HepG2 (cell line): ENCODE results near the gene RNF149. TPM values are rescaled to one million over a fixed set of nuclear protein-coding genes. Genes with fewer than 3 reads are reported as not detected.
A peak's percentile ranks its signal among the peaks of the same experiment; 100 is the strongest.
"Not testable (repeated sequence)": the region's sequence is repeated elsewhere in the genome, so short reads cannot be mapped to it uniquely, and the experiment has no call there.

ENCODE experiments used
- ATAC-seq: fragments of 200-7000 bp; cut with Tn5 transposase; 3 replicates; pipeline ENCODE4 v1.9.1; 2020; ENCODE audit warnings: mild to moderate bottlenecking, moderate library complexity
- BruUV-seq: library from RNA; stranded (reverse); fragments of 400-500 nt; replicated peaks from 2 replicates; lab custom pipeline; 2021; lab: Mats Ljungman, UMichigan
- CTCF ChIA-PET: fragments of 300-600 bp; formaldehyde crosslinking; extraction: SDS; loops from one replicate; lab custom pipeline; 2021; ENCODE audit warnings: low total read pairs, inconsistent platforms, low intra/inter-chr PET ratio; lab: Yijun Ruan, JAX
- POLR2A ChIA-PET: fragments of 350-600 bp; sonication (Branson Sonifier 250); formaldehyde crosslinking; loops from one replicate; lab custom pipeline; 2020; ENCODE audit warnings: antibody characterized with exemption, inconsistent platforms; lab: Yijun Ruan, JAX
- DNase-seq: peaks from one replicate; pipeline ENCODE4 v3.0.0-alpha.2; 2015; ENCODE audit warnings: low spot score
- FAIRE-seq: peaks from 3 replicates; lab custom pipeline; 2011; peaks lifted over from hg19 to GRCh38; lab: Jason Lieb, UNC
- H2AFZ ChIP-seq: one replicate; pipeline ENCODE4 v1.6.1; 2011; ENCODE audit warnings: low read length, inconsistent platforms
- H3K27ac ChIP-seq: fragments of 300-600 bp; 3 replicates; pipeline ENCODE4 v1.8.0; 2011; ENCODE audit warnings: mixed run types, mild to moderate bottlenecking, mixed read lengths, low read length, inconsistent platforms; ENCODE audit not compliant: insufficient read depth; ENCODE audit errors: extremely low read length
- H3K27me3 ChIP-seq, 2 experiments: fragments of 200-600 bp in 1 of 2; 2 replicates in 1 of 2; 3 replicates in 1 of 2; pipeline versions ENCODE4 v1.6.0 to v1.8.0; 2011; ENCODE audit warnings: low read length in 2 of 2, mild to moderate bottlenecking in 2 of 2, moderate library complexity in 2 of 2, inconsistent platforms in 1 of 2; ENCODE audit not compliant: insufficient read depth in 2 of 2, control insufficient read depth in 1 of 2
- H3K36me3 ChIP-seq, 2 experiments: fragments of 200-600 bp in 1 of 2; replicated peaks in 1 of 2; 2 replicates in 1 of 2; 3 replicates in 1 of 2; pipeline versions ENCODE4 v1.5.1 to v1.8.0; 2011; ENCODE audit warnings: low read length in 2 of 2, inconsistent platforms in 1 of 2; ENCODE audit not compliant: insufficient read depth in 2 of 2, control insufficient read depth in 1 of 2
- H3K4me1 ChIP-seq: 2 replicates; pipeline ENCODE4 v1.5.1; 2012; ENCODE audit warnings: low read length, inconsistent platforms; ENCODE audit not compliant: insufficient read depth
- H3K4me2 ChIP-seq: 2 replicates; pipeline ENCODE4 v1.6.0; 2011; ENCODE audit warnings: low read depth, low read length, inconsistent platforms
- H3K4me3 ChIP-seq, 3 experiments: fragments of 200-600 bp in 1 of 3; sonication (generic), shearing (Covaris generic) in 1 of 3; replicated peaks in 1 of 3; 2 replicates each; pipeline ENCODE4 v1.5.1; 2011 to 2016; ENCODE audit warnings: low read length in 3 of 3, inconsistent platforms in 2 of 3, low read depth in 2 of 3, mild to moderate bottlenecking in 2 of 3, control low read depth in 1 of 3, mixed read lengths in 1 of 3; ENCODE audit not compliant: insufficient read depth in 1 of 3
- H3K79me2 ChIP-seq: one replicate; pipeline ENCODE4 v1.6.1; 2011; ENCODE audit warnings: low read length, inconsistent platforms; ENCODE audit not compliant: insufficient read depth
- H3K9ac ChIP-seq: 2 replicates; pipeline ENCODE4 v1.6.0; 2011; ENCODE audit warnings: mild to moderate bottlenecking, low read depth, low read length, inconsistent platforms; ENCODE audit not compliant: insufficient read depth
- H3K9me3 ChIP-seq: 2 replicates; pipeline ENCODE4 v1.5.1; 2012; ENCODE audit warnings: mild to moderate bottlenecking, low read length
- H4K20me1 ChIP-seq: 2 replicates; pipeline ENCODE4 v1.6.0; 2011; ENCODE audit warnings: inconsistent platforms, mild to moderate bottlenecking, low read length, moderate library complexity; ENCODE audit not compliant: insufficient read depth
- PCBP2 ChIP-seq: fragments of 200-400 bp; formaldehyde crosslinking; optimal IDR thresholded peaks from 2 replicates; pipeline ENCODE3; 2018; ENCODE audit warnings: low read length, low read depth; ENCODE audit not compliant: poor library complexity, severe bottlenecking
- SRSF4 ChIP-seq: fragments of 200-400 bp; formaldehyde crosslinking; IDR thresholded peaks from one replicate; pipeline ENCODE4 v1.6.1; 2018; ENCODE audit warnings: mild to moderate bottlenecking, low read depth, low read length, moderate library complexity; ENCODE audit not compliant: poor library complexity, severe bottlenecking
- ZNF317 ChIP-seq: sonication (generic); formaldehyde crosslinking; IDR thresholded peaks from 2 replicates; pipeline ENCODE4 v1.5.0; 2020; ENCODE audit warnings: mild to moderate bottlenecking, missing genetic modification reagents
- WGBS: methylation state at CpG from one replicate; pipeline ENCODE4 v1.1.6; 2017; ENCODE audit warnings: low lambda C conversion rate; 5-methylcytosine and 5-hydroxymethylcytosine counted together
- in situ Hi-C: cut with HindIII; loops from 2 replicates; pipeline ENCODE4 v1.10.0; 2017; ENCODE audit warnings: low pct_unique_long_range_greater_than_20kb; ENCODE audit not compliant: extremely low pct_ligation_motif_present
- intact Hi-C: fragments of 100-400 bp; cut with micrococcal nuclease; formaldehyde crosslinking; loops from one replicate; pipeline ENCODE4 v1.10.0; 2022; ENCODE audit not compliant: unreplicated experiment
- polyA plus RNA-seq, 8 experiments: library from polyadenylated mRNA; depleted of rRNA in 3 of 8; stranded (reverse) in 7 of 8; unstranded in 1 of 8; fragments of >200 nt; fragmentation: Illumina TruSeq in 4 of 8; extraction: Trizol in 4 of 8; gene quantifications; 2 replicates each; pipeline versions ENCODE4 v1.2.1 to v1.2.3, GENCODE V29; 2011 to 2016; ENCODE audit warnings: low read depth in 4 of 8, missing spikeins in 1 of 8, mixed read lengths in 1 of 8; ENCODE audit not compliant: insufficient read depth in 1 of 8
- total RNA-seq, 5 experiments: library from RNA; depleted of rRNA; stranded (reverse); fragments of >200 nt; fragmentation: Illumina TruSeq; extraction: Trizol; gene quantifications; 2 replicates each; pipeline ENCODE4 v1.2.3, GENCODE V29; 2016; ENCODE audit warnings: low read depth in 1 of 5
- TF ChIP-seq, protein P1 (sequence below): sonication (generic); formaldehyde crosslinking; IDR thresholded peaks from 2 replicates; pipeline ENCODE4 v1.4.0; 2020; ENCODE audit warnings: missing genetic modification reagents, low read depth, mild to moderate bottlenecking, borderline replicate concordance

Gene RNF149
- total and polyA plus RNA-seq, 2 of the 13 experiments (the other 11 are each of a cell fraction or from before 2014, with no cell fraction given), result 87.6 to 109 TPM

DNA sequence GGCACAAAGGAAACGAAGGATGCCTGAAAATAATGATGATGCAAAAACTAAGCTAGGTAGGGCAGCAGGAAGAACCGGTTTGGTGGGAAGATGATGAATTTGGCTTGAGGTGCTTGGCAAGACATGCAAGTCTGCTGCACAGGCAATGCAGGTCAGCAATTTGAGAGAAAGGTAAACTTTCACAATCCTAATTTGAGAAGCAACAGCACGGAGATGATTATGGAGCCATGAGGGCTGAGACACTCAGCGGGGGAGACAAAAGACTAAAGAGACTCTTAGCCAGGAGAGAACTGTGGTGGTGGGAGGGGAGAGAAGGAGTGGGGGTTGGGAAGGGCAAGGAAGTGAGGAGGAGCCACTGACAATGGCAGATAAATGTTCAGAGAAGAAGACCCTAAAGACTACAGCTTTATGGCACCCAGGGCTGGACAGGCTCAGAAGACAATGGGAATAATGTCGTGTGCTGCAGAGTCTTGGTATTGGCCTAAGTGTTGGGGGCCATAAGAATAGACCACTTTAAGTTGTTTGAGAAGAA is 19.4 kb upstream of the RNF149 start:
- TF ChIP-seq SRSF4 (no peak), PCBP2 (peak; percentile 58)
- CTCF ChIA-PET, result no interaction called here
- Histone ChIP-seq H3K9me3 (peaks cover 9% of the 10 kb centered on the region), H3K27me3 (no peaks in the 10 kb centered on the region), H3K79me2 (no peaks in the 10 kb centered on the region), H3K4me2 (no peak overlapping the region), H4K20me1 (no peaks in the 10 kb centered on the region), H3K9ac (no peak overlapping the region), H3K27ac (no peak overlapping the region), H3K4me1 (peaks cover 53% of the 10 kb centered on the region), H3K4me3 (no peak overlapping the region), H3K36me3 (no peaks in the 10 kb centered on the region), H2AFZ (peak overlapping the region; percentile 24)
- POLR2A ChIA-PET, result no interaction called here
- FAIRE-seq, result no peak
- in situ Hi-C loops, result no loop called here
- intact Hi-C loops, result no loop called here
- 85% methylated on average over 5 of the region's 5 CpGs for WGBS
- ATAC-seq, result no peak
- no peak for DNase-seq
- BruUV-seq, result no TSS peak

DNA sequence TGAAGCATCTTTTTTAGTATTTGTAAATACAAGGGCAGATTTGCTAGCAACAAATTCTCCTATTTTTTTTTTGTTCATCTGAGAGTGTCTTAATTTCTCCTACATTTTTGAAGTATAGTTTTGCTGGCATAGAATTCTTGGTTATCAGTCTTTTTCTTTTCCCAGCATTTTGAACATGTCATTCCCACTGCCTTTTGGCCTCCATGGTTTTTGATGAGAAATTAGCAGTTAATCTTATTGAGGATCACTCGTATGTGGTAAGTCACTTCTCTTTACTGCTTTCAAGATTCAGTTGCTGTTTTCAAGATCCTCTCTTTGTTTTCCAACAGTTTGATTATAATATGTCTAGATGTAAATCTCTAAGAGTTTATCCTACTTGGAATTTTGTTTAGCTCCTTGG is 16.9 kb upstream of the RNF149 start:
- CTCF ChIA-PET, result no interaction called here
- POLR2A ChIA-PET, result no interaction called here
- H3K4me1 ChIP-seq, result peaks cover 34% of the 10 kb centered on the region
- no TSS peak for BruUV-seq
- DNase-seq, result no peak
- TF ChIP-seq ZNF317 (CRISPR knock-in tag), result peak; percentile 99
- TF ChIP-seq, protein P1, sequence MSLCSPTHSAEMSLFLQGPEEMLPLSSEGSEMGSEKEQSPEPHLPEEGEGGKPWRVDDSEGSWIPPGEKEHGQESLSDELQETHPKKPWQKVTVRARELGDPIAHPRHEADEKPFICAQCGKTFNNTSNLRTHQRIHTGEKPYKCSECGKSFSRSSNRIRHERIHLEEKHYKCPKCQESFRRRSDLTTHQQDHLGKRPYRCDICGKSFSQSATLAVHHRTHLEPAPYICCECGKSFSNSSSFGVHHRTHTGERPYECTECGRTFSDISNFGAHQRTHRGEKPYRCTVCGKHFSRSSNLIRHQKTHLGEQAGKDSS (CRISPR knock-in tag), result no peak
- 81% methylated on average over 1 of the region's 1 CpG for WGBS
- no peak overlapping the region for H3K4me3 ChIP-seq
- in situ Hi-C loops, result no loop called here
- no peaks in the 10 kb centered on the region for H3K27me3 ChIP-seq
- H3K4me2 ChIP-seq, result no peak overlapping the region
- H3K27ac ChIP-seq, result no peak overlapping the region
- no peak for FAIRE-seq
- peaks cover 9% of the 10 kb centered on the region for H3K9me3 ChIP-seq
- no peak for ATAC-seq
- H3K9ac ChIP-seq, result no peak overlapping the region
- no peaks in the 10 kb centered on the region for H3K79me2 ChIP-seq
- H3K36me3 ChIP-seq, result no peaks in the 10 kb centered on the region
- intact Hi-C loops, result no loop called here
- H4K20me1 ChIP-seq, result no peaks in the 10 kb centered on the region
- H2AFZ ChIP-seq, result no peak overlapping the region

DNA sequence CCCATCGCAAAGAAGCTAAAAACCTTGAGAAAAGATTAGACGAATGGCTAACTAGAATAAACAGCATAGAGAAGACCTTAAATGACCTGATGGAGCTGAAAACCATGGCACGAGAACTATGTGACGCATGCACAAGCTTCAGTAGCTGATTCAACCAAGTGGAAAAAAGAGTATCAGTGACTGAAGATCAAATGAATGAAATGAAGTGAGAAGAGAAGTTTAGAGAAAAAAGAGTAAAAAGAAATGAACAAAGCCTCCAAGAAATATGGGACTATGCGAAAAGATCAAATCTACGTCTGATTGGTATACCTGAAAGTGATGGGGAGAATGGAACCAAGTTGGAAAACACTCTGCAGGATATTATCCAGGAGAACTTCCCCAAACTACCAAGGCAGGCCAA is 8.1 kb upstream of the RNF149 start:
- WGBS, result 77% methylated on average over 6 of the region's 6 CpGs
- H3K9me3 ChIP-seq, in situ Hi-C loops, H3K4me3 ChIP-seq, H3K27me3 ChIP-seq, CTCF ChIA-PET, H3K36me3 ChIP-seq, H3K4me2 ChIP-seq, H3K27ac ChIP-seq, H3K4me1 ChIP-seq, H4K20me1 ChIP-seq, H3K9ac ChIP-seq, BruUV-seq, POLR2A ChIA-PET, H3K79me2 ChIP-seq, ATAC-seq, intact Hi-C loops, DNase-seq, FAIRE-seq, H2AFZ ChIP-seq: not testable (repeated sequence)
